Thoracic aorta (tissue), 2 donors: Measurements from ENCODE around the gene CDKL2. TPM values are rescaled to one million over a fixed set of nuclear protein-coding genes. Genes with fewer than 3 reads are reported as not detected.

Experiments used
- ATAC-seq: fragments of 150-250 bp; one replicate; pipeline ENCODE4 v1.8.0; 2017; ENCODE audit warnings: low read depth; ENCODE audit not compliant: insufficient number of reproducible peaks, low FRiP score
- DNase-seq: peaks from one replicate; pipeline ENCODE4 v3.0.0-alpha.2; 2020; ENCODE audit warnings: low spot score
- H3K27ac ChIP-seq, 2 donors: fragments of 200-600 bp; sonication (generic); 1 replicate in 1 of 2; 2 replicates in 1 of 2; pipeline ENCODE4 v1.5.1; 2016; ENCODE audit warnings: mild to moderate bottlenecking in 2 of 2, moderate library complexity in 2 of 2
- H3K27me3 ChIP-seq: fragments of 200-600 bp; sonication (generic); replicated peaks from 2 replicates; pipeline ENCODE4 v1.6.0; 2016; ENCODE audit warnings: mild to moderate bottlenecking; ENCODE audit not compliant: insufficient read depth
- H3K36me3 ChIP-seq: fragments of 200-600 bp; sonication (generic); one replicate; pipeline ENCODE4 v1.5.1; 2016
- H3K4me1 ChIP-seq, 2 donors: fragments of 200-600 bp; sonication (generic); 1 replicate in 1 of 2; 2 replicates in 1 of 2; pipeline versions ENCODE4 v1.5.1 to v1.6.0; 2016; ENCODE audit warnings: low read depth in 2 of 2, mild to moderate bottlenecking in 1 of 2; ENCODE audit not compliant: control insufficient read depth in 1 of 2
- H3K4me3 ChIP-seq: fragments of 200-600 bp; sonication (generic); 2 replicates; pipeline ENCODE4 v1.5.1; 2016; ENCODE audit warnings: mild to moderate bottlenecking
- H3K9me3 ChIP-seq: fragments of 200-600 bp; sonication (generic); 2 replicates; pipeline ENCODE4 v1.5.1; 2016
- total RNA-seq, 2 donors: library from RNA; depleted of rRNA; stranded (reverse); fragments of >200 nt; gene quantifications; one replicate each; pipeline versions ENCODE4 v1.1.0 to v1.2.3, GENCODE V29; 2016
- TF ChIP-seq, protein P1 (sequence below): fragments of 200-600 bp; sonication (generic); IDR thresholded peaks from one replicate; pipeline ENCODE4 v1.5.1; 2019; ENCODE audit warnings: antibody characterized with exemption

Gene CDKL2
- total RNA-seq, 2 donors from 2014 or later = 3.1 to 4.7 TPM

DNA sequence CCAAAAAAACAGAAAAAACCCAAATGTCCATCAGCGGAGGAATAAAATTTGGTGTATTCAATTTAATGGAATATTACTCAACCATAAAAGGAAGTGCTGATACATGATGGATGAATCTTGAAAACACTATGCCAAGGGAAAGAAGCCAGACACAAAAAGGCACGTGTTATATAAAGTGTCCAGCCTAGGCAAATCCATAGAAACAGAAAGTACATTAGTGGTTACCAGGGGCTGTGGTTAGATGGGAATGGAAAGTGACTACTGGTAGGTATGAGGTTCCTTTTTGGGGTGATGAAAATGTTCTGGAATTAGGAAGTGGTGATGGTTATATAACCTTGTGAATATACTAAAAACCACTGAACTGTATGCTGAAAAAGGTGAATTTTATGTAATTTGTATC is 3.5 kb upstream of the CDKL2 start:
- peaks cover 0 to 6% of the 10 kb centered on the region in 2 donors for H3K4me1 ChIP-seq
- no peaks in the 10 kb centered on the region for H3K27me3 ChIP-seq
- H3K27ac ChIP-seq = no peak overlapping the region
- TF ChIP-seq, protein P1, sequence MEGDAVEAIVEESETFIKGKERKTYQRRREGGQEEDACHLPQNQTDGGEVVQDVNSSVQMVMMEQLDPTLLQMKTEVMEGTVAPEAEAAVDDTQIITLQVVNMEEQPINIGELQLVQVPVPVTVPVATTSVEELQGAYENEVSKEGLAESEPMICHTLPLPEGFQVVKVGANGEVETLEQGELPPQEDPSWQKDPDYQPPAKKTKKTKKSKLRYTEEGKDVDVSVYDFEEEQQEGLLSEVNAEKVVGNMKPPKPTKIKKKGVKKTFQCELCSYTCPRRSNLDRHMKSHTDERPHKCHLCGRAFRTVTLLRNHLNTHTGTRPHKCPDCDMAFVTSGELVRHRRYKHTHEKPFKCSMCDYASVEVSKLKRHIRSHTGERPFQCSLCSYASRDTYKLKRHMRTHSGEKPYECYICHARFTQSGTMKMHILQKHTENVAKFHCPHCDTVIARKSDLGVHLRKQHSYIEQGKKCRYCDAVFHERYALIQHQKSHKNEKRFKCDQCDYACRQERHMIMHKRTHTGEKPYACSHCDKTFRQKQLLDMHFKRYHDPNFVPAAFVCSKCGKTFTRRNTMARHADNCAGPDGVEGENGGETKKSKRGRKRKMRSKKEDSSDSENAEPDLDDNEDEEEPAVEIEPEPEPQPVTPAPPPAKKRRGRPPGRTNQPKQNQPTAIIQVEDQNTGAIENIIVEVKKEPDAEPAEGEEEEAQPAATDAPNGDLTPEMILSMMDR = no peak
- H3K9me3 ChIP-seq = no peaks in the 10 kb centered on the region
- ATAC-seq (no peak), DNase-seq (no peak)
- H3K4me3 ChIP-seq = no peak overlapping the region
- H3K36me3 ChIP-seq = no peaks in the 10 kb centered on the region

DNA sequence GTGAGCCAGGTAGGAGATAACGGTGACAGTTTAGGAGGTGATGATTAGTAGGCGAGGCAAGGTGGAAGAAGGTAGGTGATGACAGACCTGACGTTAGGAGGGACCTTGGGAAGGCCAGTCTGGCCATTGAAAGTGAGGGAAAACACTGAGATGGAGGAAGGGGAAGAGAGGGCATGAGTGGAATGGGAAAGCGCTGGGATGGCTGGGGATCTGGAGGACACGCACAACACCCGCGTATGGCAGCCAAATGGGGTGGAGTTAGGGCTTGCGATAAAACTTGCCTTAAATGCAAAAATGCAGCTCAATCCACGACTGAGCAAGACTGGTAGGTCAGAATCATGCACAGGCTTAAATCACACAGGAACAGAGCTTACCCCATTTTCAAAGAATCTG is 605 bp upstream of the CDKL2 start:
- no peak for DNase-seq
- Histone ChIP-seq H3K4me3 (peak overlapping the region; percentile 93), H3K27ac (peak overlapping the region; percentile 52 to 63), H3K4me1 (peaks cover 0 to 7% of the 10 kb centered on the region in 2 donors), H3K9me3 (no peaks in the 10 kb centered on the region), H3K27me3 (no peaks in the 10 kb centered on the region), H3K36me3 (no peaks in the 10 kb centered on the region)
- no peak for ATAC-seq
- TF ChIP-seq, protein P1 = no peak

DNA sequence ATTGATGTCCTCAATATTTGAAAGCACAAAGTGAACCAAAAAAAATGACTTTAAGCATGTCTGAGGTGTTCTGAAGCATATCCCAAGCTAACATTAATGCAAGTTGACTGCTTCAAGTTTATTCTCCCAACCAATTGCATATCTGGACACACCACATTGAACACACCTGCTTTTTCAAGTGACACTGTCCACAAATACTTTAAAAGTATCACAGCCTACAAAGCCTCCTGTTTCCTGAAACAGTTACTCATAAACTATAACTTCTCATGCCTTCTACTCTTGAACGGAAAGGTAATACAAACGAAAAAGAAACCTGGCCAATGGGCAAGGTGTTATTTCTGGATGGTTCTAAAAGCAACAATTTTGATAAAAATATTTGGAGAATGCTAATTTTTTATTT is 1.1 kb downstream of the CDKL2 start:
- ATAC-seq = no peak
- Histone ChIP-seq H3K4me1 (peaks cover 0 to 7% of the 10 kb centered on the region in 2 donors), H3K9me3 (no peaks in the 10 kb centered on the region), H3K36me3 (no peaks in the 10 kb centered on the region), H3K27ac (no peak overlapping the region), H3K27me3 (no peaks in the 10 kb centered on the region), H3K4me3 (peak overlapping the region; percentile 93)
- DNase-seq = no peak
- TF ChIP-seq, protein P1 = no peak

DNA sequence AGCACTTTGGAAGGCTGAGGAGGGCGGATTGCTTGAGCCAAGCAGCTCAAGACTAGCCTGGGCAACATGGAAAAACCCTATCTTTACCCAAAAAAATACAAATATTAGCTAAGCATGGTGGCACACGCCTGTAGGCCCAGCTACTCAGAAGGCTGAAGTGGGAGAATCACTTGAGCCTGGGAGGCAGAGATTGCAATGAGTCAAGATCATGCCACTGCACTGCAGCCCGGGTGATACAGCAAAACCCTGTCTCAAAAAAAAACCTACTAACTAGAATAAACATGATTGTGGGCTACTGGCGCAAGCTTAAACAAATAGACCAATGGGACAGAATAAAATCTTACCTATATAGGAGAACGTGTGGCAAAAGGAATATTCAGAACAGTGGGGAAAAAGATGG is 7.3 kb downstream of the CDKL2 start:
- Histone ChIP-seq H3K27ac (no peak overlapping the region), H3K27me3 (no peaks in the 10 kb centered on the region), H3K4me1 (no peaks in the 10 kb centered on the region), H3K36me3 (no peaks in the 10 kb centered on the region), H3K9me3 (no peaks in the 10 kb centered on the region), H3K4me3 (no peak overlapping the region)
- no peak for ATAC-seq
- TF ChIP-seq, protein P1 = no peak
- no peak for DNase-seq

DNA sequence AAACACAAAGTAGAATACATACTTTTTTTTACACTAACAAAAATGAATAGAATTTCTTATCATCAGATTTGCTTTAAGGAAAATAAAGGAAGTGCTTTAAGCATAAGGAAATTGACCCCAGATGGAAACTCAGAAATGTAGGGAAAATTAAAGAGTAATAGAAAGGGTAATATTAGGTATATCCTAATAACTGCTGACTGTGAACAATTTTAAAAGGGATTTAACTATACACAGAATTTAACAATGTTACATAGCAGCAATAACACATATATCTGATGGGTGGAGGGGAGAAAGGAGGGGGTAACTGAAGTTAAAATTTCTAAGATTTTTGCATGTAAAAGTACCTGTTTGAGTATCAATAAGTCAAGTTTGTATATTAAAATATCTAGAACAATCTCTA is 8.6 kb downstream of the CDKL2 start:
- Histone ChIP-seq H3K4me1 (no peaks in the 10 kb centered on the region), H3K27ac (no peak overlapping the region), H3K4me3 (no peak overlapping the region), H3K9me3 (no peaks in the 10 kb centered on the region), H3K27me3 (no peaks in the 10 kb centered on the region), H3K36me3 (no peaks in the 10 kb centered on the region)
- ATAC-seq = no peak
- no peak for DNase-seq
- TF ChIP-seq, protein P1 = no peak
